Activated B cell treated with CpG ODN at 0.5 μM for 24 hours (primary cell): ENCODE results near the gene ARHGEF38. TPM values are rescaled to one million over a fixed set of nuclear protein-coding genes. Genes with fewer than 3 reads are reported as not detected.

ENCODE experiments used
- ATAC-seq: fragments of 200-7000 bp; cut with Tn5 transposase; one replicate; pipeline ENCODE4 v1.10.0; 2021; ENCODE audit warnings: low read depth, mild to moderate bottlenecking, moderate library complexity
- CTCF ChIA-PET: fragments of 350-600 bp; sonication (Branson Sonifier 250); formaldehyde crosslinking; loops from one replicate; lab custom pipeline; 2021; ENCODE audit warnings: antibody characterized with exemption; lab: Charles Lee
- POLR2A ChIA-PET: fragments of 350-600 bp; sonication (Branson Sonifier 250); formaldehyde crosslinking; loops from one replicate; lab custom pipeline; 2021; ENCODE audit warnings: antibody characterized with exemption; lab: Charles Lee
- DNase-seq: peaks from one replicate; pipeline ENCODE4 v3.0.0; 2022
- H3K27ac Mint-ChIP-seq: one replicate; pipeline ENCODE4 v1.8.0; 2020; ENCODE audit warnings: mixed read lengths
- H3K27me3 Mint-ChIP-seq: one replicate; pipeline ENCODE4 v1.8.0; 2021; ENCODE audit warnings: mixed read lengths
- H3K36me3 Mint-ChIP-seq: one replicate; pipeline ENCODE4 v1.8.0; 2021; ENCODE audit warnings: low read depth, mixed read lengths
- H3K4me1 Mint-ChIP-seq: one replicate; pipeline ENCODE4 v1.8.0; 2021; ENCODE audit warnings: mixed read lengths
- H3K4me3 Mint-ChIP-seq: one replicate; pipeline ENCODE4 v1.8.0; 2020; ENCODE audit warnings: mild to moderate bottlenecking, mixed read lengths
- H3K9me3 Mint-ChIP-seq: one replicate; pipeline ENCODE4 v1.8.0; 2020; ENCODE audit warnings: mixed read lengths
- CTCF ChIP-seq: fragments of 200-600 bp; IDR thresholded peaks from one replicate; pipeline ENCODE4 v1.8.0; 2022; ENCODE audit warnings: antibody characterized with exemption, mild to moderate bottlenecking
- intact Hi-C: fragments of 100-400 bp; cut with micrococcal nuclease; formaldehyde crosslinking; loops from one replicate; pipeline ENCODE4 v1.15.1; 2024
- total RNA-seq: library from RNA; stranded (reverse); gene quantifications from 2 replicates; pipeline ENCODE4 v1.2.3, GENCODE V29; 2022

The ARHGEF38 gene
- total RNA-seq, 1 donor from 2014 or later, result not detected

DNA sequence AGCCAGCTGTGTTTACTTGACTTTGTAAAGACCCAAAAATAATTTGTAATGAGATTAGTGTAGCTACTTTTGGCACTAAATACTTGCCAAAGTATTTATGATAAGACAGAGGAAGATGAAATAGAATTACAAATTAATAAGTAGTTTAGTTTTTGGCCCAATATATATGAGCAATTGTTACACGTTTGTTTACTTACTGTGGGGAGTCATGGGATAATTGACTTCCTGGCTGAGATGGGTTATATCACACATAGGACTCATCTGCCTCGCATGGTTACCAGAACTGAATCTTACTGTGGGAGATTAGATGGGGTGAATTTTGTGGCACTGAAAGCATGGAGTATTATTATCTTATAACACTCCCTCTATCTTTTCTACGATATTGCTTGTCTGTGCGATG is 89.4 kb downstream of the ARHGEF38 start:
- DNase-seq, result no peak
- intact Hi-C loops, result no loop called here
- no peak for TF ChIP-seq CTCF
- CTCF ChIA-PET, result no interaction called here
- POLR2A ChIA-PET, result no interaction called here
- ATAC-seq, result no peak
- peaks cover 3% of the 10 kb centered on the region for H3K9me3 Mint-ChIP-seq
- peaks cover 8% of the 10 kb centered on the region for H3K4me1 Mint-ChIP-seq
- peaks cover 7% of the 10 kb centered on the region for H3K27me3 Mint-ChIP-seq
- no peak overlapping the region for H3K27ac Mint-ChIP-seq
- no peaks in the 10 kb centered on the region for H3K36me3 Mint-ChIP-seq
- no peak overlapping the region for H3K4me3 Mint-ChIP-seq

- DNase-seq, result no peak
- TF ChIP-seq CTCF, result no peak
- Mint-ChIP-seq H3K4me3 (no peak overlapping the region), H3K27ac (no peak overlapping the region), H3K4me1 (no peaks in the 10 kb centered on the region), H3K27me3 (peaks cover 14% of the 10 kb centered on the region), H3K9me3 (peaks cover 3% of the 10 kb centered on the region), H3K36me3 (no peaks in the 10 kb centered on the region)
- CTCF ChIA-PET, result no interaction called here
- intact Hi-C loops, result no loop called here
- POLR2A ChIA-PET, result no interaction called here
- ATAC-seq, result no peak
These were observed 91.8 kb downstream of the ARHGEF38 start for GRCh38 chr4:105644257-105644656.

DNA sequence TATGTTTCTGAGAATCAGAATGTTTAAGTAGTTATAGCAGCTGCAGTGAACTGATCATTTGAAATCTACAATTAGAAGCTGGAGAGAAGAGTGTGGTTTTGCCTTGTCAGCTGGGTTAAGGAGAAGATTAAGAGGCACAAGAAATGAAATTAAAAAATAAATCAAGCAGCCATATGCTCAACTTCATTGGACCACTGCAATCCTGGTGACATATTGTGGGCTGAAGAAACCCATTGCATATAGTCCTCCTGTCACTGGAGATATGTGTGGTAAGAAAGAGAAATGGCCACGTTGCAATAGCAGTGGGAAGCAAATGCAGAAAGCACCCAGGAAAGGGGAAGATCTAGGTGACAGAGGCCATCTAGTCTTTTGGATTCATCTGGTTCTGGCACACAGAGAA is 93.0 kb downstream of the ARHGEF38 start:
- intact Hi-C loops, result no loop called here
- DNase-seq (no peak), ATAC-seq (no peak)
- CTCF ChIA-PET, result no interaction called here
- Mint-ChIP-seq H3K27ac (no peak overlapping the region), H3K4me1 (no peaks in the 10 kb centered on the region), H3K4me3 (no peak overlapping the region), H3K9me3 (no peaks in the 10 kb centered on the region), H3K27me3 (peaks cover 9% of the 10 kb centered on the region), H3K36me3 (no peaks in the 10 kb centered on the region)
- no peak for TF ChIP-seq CTCF
- POLR2A ChIA-PET, result no interaction called here

DNA sequence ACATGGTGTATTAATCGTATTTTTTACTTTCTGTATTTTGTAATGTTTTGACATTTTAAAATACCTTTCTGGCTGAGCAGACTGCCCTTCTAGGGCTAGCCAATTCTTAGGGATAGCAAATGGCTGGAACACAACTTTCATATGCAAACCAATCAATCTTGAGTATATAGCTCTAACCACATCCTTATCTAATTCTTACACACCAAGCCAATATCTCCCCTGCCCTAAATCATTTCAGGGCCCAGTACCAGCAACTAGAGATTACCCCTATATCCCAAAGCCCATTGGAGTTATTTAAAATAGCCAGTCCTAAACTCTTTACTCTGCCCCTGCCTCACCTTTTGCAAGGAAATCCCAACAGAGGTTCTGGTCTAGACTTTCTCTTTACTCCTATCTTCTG is 97.8 kb downstream of the ARHGEF38 start:
- no peak overlapping the region for H3K4me3 Mint-ChIP-seq
- DNase-seq (no peak), ATAC-seq (no peak)
- H3K27me3 Mint-ChIP-seq, result peaks cover 6% of the 10 kb centered on the region
- no peaks in the 10 kb centered on the region for H3K9me3 Mint-ChIP-seq
- H3K27ac Mint-ChIP-seq, result no peak overlapping the region
- H3K4me1 Mint-ChIP-seq, result no peaks in the 10 kb centered on the region
- no peaks in the 10 kb centered on the region for H3K36me3 Mint-ChIP-seq
- TF ChIP-seq CTCF, result no peak
- intact Hi-C loops, result no loop called here
- CTCF ChIA-PET, result no interaction called here
- POLR2A ChIA-PET, result no interaction called here

GRCh38 chr4:105651884-105652283 is 99.5 kb downstream of the ARHGEF38 start:
- H3K27ac Mint-ChIP-seq, result no peak overlapping the region
- H3K9me3 Mint-ChIP-seq, result no peaks in the 10 kb centered on the region
- ChIA-PET POLR2A (no interaction called here), CTCF (no interaction called here)
- no peak for TF ChIP-seq CTCF
- no peaks in the 10 kb centered on the region for H3K36me3 Mint-ChIP-seq
- H3K4me3 Mint-ChIP-seq, result no peak overlapping the region
- no peak for ATAC-seq
- H3K4me1 Mint-ChIP-seq, result no peaks in the 10 kb centered on the region
- no peak for DNase-seq
- intact Hi-C loops, result no loop called here
- H3K27me3 Mint-ChIP-seq, result peaks cover 6% of the 10 kb centered on the region
